OCI-LY3 (cell line): ENCODE results near the gene NOL4L.

Source experiments
- CTCF ChIP-seq: fragments of 200-600, 300-600 bp; sonication (generic); IDR thresholded peaks from 2 replicates; pipeline ENCODE4 v1.5.1; 2014; ENCODE audit warnings: antibody characterized with exemption, low read length, low read depth
- EZH2phosphoT487 ChIP-seq: fragments of 200-600 bp; shearing (Covaris generic); IDR thresholded peaks from 2 replicates; pipeline ENCODE4 v1.6.1; 2018; ENCODE audit warnings: antibody characterized with exemption, mixed run types, low read depth

GRCh38 chr20:32543570-32544259 is 41.4 kb downstream of the NOL4L start:
- TF ChIP-seq CTCF (no peak), EZH2phosphoT487 (no peak)
